GM21528 (cell line): ENCODE measurements around the gene LRRC27.

ENCODE experiments used
- ATAC-seq: cut with Tn5 transposase; IDR thresholded peaks from one replicate; pipeline ENCODE4 v1.9.1; 2021; ENCODE audit warnings: mild to moderate bottlenecking, moderate library complexity; ENCODE audit not compliant: unreplicated experiment, low FRiP score

Gene LRRC27

GRCh38 chr10:132397036-132397541 lies 65.1 kb downstream of the LRRC27 start, which contains the start of gene PWWP2B:
Gene PWWP2B, plus strand, starts transcription at chr10:132397200. Its CDS starts 27 bp downstream, at chr10:132397227.
- peak; percentile 50 for ATAC-seq

- ATAC-seq, result peak; percentile 30
Observed at GRCh38 chr10:132397671-132398565, 65.9 kb downstream of the LRRC27 start.

GRCh38 chr10:132398566-132398991 lies 66.6 kb downstream of the LRRC27 start:
- no peak for ATAC-seq

- ATAC-seq, result no peak
Observed at GRCh38 chr10:132399117-132400035, 67.4 kb downstream of the LRRC27 start.

GRCh38 chr10:132400041-132400546 lies 68.1 kb downstream of the LRRC27 start:
- ATAC-seq, result no peak

- ATAC-seq, result no peak
Observed at GRCh38 chr10:132400547-132401151, 68.7 kb downstream of the LRRC27 start.

- ATAC-seq, result no peak
Observed at GRCh38 chr10:132401401-132402118, 69.6 kb downstream of the LRRC27 start.

- no peak for ATAC-seq
Observed at GRCh38 chr10:132402781-132403241, 70.8 kb downstream of the LRRC27 start.

GRCh38 chr10:132403511-132404168 lies 71.6 kb downstream of the LRRC27 start:
- no peak for ATAC-seq

GRCh38 chr10:132404169-132404880 lies 72.3 kb downstream of the LRRC27 start:
- no peak for ATAC-seq

GRCh38 chr10:132404911-132405462 lies 73.0 kb downstream of the LRRC27 start:
- no peak for ATAC-seq

- ATAC-seq, result no peak
Observed at GRCh38 chr10:132405463-132405991, 73.5 kb downstream of the LRRC27 start.

GRCh38 chr10:132406181-132406580 lies 74.2 kb downstream of the LRRC27 start:
- no peak for ATAC-seq

- no peak for ATAC-seq
Observed at GRCh38 chr10:132406750-132407149, 74.8 kb downstream of the LRRC27 start.

GRCh38 chr10:132407243-132407746 lies 75.3 kb downstream of the LRRC27 start:
- no peak for ATAC-seq

GRCh38 chr10:132407846-132408278 lies 75.9 kb downstream of the LRRC27 start:
- no peak for ATAC-seq

- ATAC-seq, result no peak
Observed at GRCh38 chr10:132408367-132408781, 76.4 kb downstream of the LRRC27 start.
